ENCODE measurements around the gene MIPOL1. TPM values are rescaled to one million over a fixed set of nuclear protein-coding genes. Genes with fewer than 3 reads are reported as not detected.

Gene MIPOL1
- total and polyA plus RNA-seq, 4 experiments from 2014 or later: 0.25 to 0.98 (median 0.69) TPM

GRCh38 chr14:37251775-37252174, 54.0 kb downstream of the MIPOL1 start:
- H3K36me3 Mint-ChIP-seq: no peaks in the 10 kb centered on the region
- POLR2A ChIA-PET (ENCODE audit: partially characterized antibody): no interaction called here
- H3K4me3 Mint-ChIP-seq: no peak overlapping the region
- H3K4me3 ChIP-seq (ENCODE audit: low read length in 2 of 2): no peak overlapping the region
- no peaks in the 10 kb centered on the region for H3K9me3 ChIP-seq (ENCODE audit: control insufficient read depth in 1 of 2, low read length in 2 of 2)
- CTCF ChIA-PET (ENCODE audit: partially characterized antibody): no interaction called here
- no peaks in the 10 kb centered on the region for H3K27me3 ChIP-seq (ENCODE audit: insufficient read depth, low read length)
- no peak for DNase-seq
- no peaks in the 10 kb centered on the region for H3K36me3 ChIP-seq (ENCODE audit: insufficient read depth, low read length)
- H3K4me1 Mint-ChIP-seq: no peaks in the 10 kb centered on the region
- H3K27ac Mint-ChIP-seq: no peak overlapping the region
- intact Hi-C loops (cut with micrococcal nuclease): no loop called here
- H3K27me3 Mint-ChIP-seq: no peaks in the 10 kb centered on the region
- H3K27ac ChIP-seq (ENCODE audit: low read depth, low read length): no peak overlapping the region
- H3K9me3 Mint-ChIP-seq: no peaks in the 10 kb centered on the region
- H3K4me1 ChIP-seq (ENCODE audit: insufficient read depth, low read length): no peaks in the 10 kb centered on the region

GRCh38 chr14:37252434-37252833, 54.7 kb downstream of the MIPOL1 start:
- Histone ChIP-seq H3K36me3 (ENCODE audit: insufficient read depth, low read length) (no peaks in the 10 kb centered on the region), H3K4me1 (ENCODE audit: insufficient read depth, low read length) (no peaks in the 10 kb centered on the region), H3K27ac (ENCODE audit: low read depth, low read length) (no peak overlapping the region), H3K9me3 (ENCODE audit: control insufficient read depth in 1 of 2, low read length in 2 of 2) (no peaks in the 10 kb centered on the region), H3K27me3 (ENCODE audit: insufficient read depth, low read length) (no peaks in the 10 kb centered on the region), H3K4me3 (ENCODE audit: low read length in 2 of 2) (no peak overlapping the region)
- intact Hi-C loops (cut with micrococcal nuclease): no loop called here
- H3K9me3 Mint-ChIP-seq: no peaks in the 10 kb centered on the region
- no peak for DNase-seq
- ChIA-PET POLR2A (ENCODE audit: partially characterized antibody) (no interaction called here), CTCF (ENCODE audit: partially characterized antibody) (no interaction called here)
- no peaks in the 10 kb centered on the region for H3K4me1 Mint-ChIP-seq
- no peak overlapping the region for H3K4me3 Mint-ChIP-seq
- no peak overlapping the region for H3K27ac Mint-ChIP-seq
- H3K36me3 Mint-ChIP-seq: no peaks in the 10 kb centered on the region
- no peaks in the 10 kb centered on the region for H3K27me3 Mint-ChIP-seq

- Mint-ChIP-seq H3K27me3 (no peaks in the 10 kb centered on the region), H3K36me3 (no peaks in the 10 kb centered on the region), H3K4me3 (no peak overlapping the region), H3K4me1 (no peaks in the 10 kb centered on the region), H3K9me3 (no peaks in the 10 kb centered on the region), H3K27ac (no peak overlapping the region)
- intact Hi-C loops (cut with micrococcal nuclease): no loop called here
- no peak overlapping the region for H3K27ac ChIP-seq (ENCODE audit: low read depth, low read length)
- POLR2A ChIA-PET (ENCODE audit: partially characterized antibody): no interaction called here
- no peaks in the 10 kb centered on the region for H3K9me3 ChIP-seq (ENCODE audit: control insufficient read depth in 1 of 2, low read length in 2 of 2)
- no peaks in the 10 kb centered on the region for H3K27me3 ChIP-seq (ENCODE audit: insufficient read depth, low read length)
- H3K4me3 ChIP-seq (ENCODE audit: low read length in 2 of 2): no peak overlapping the region
- no peak for DNase-seq
- CTCF ChIA-PET (ENCODE audit: partially characterized antibody): interaction anchor here (1.1 to 1.2 kb wide), 2 partner anchors 8 to 20 kb away, joined by 3 read pairs; no protein-coding TSS in a partner anchor
- no peaks in the 10 kb centered on the region for H3K4me1 ChIP-seq (ENCODE audit: insufficient read depth, low read length)
- H3K36me3 ChIP-seq (ENCODE audit: insufficient read depth, low read length): no peaks in the 10 kb centered on the region
Observed at GRCh38 chr14:37253905-37254304, 56.2 kb downstream of the MIPOL1 start.

- Mint-ChIP-seq H3K36me3 (no peaks in the 10 kb centered on the region), H3K4me3 (no peak overlapping the region), H3K27ac (no peak overlapping the region), H3K4me1 (no peaks in the 10 kb centered on the region), H3K27me3 (no peaks in the 10 kb centered on the region), H3K9me3 (no peaks in the 10 kb centered on the region)
- no peak overlapping the region for H3K4me3 ChIP-seq (ENCODE audit: low read length in 2 of 2)
- POLR2A ChIA-PET (ENCODE audit: partially characterized antibody): no interaction called here
- H3K9me3 ChIP-seq (ENCODE audit: control insufficient read depth in 1 of 2, low read length in 2 of 2): no peaks in the 10 kb centered on the region
- H3K4me1 ChIP-seq (ENCODE audit: insufficient read depth, low read length): no peaks in the 10 kb centered on the region
- DNase-seq: no peak
- no peaks in the 10 kb centered on the region for H3K27me3 ChIP-seq (ENCODE audit: insufficient read depth, low read length)
- intact Hi-C loops (cut with micrococcal nuclease): no loop called here
- no peaks in the 10 kb centered on the region for H3K36me3 ChIP-seq (ENCODE audit: insufficient read depth, low read length)
- H3K27ac ChIP-seq (ENCODE audit: low read depth, low read length): no peak overlapping the region
- CTCF ChIA-PET (ENCODE audit: partially characterized antibody): interaction anchor here (1.2 kb wide), 1 partner anchor 9 kb away, joined by 3 read pairs; no protein-coding TSS in a partner anchor
Observed at GRCh38 chr14:37254411-37254947, 56.7 kb downstream of the MIPOL1 start.

- no peak overlapping the region for H3K4me3 Mint-ChIP-seq
- H3K9me3 Mint-ChIP-seq: no peaks in the 10 kb centered on the region
- Histone ChIP-seq H3K36me3 (ENCODE audit: insufficient read depth, low read length) (no peaks in the 10 kb centered on the region), H3K9me3 (ENCODE audit: control insufficient read depth in 1 of 2, low read length in 2 of 2) (no peaks in the 10 kb centered on the region), H3K27me3 (ENCODE audit: insufficient read depth, low read length) (no peaks in the 10 kb centered on the region), H3K4me1 (ENCODE audit: insufficient read depth, low read length) (no peaks in the 10 kb centered on the region), H3K27ac (ENCODE audit: low read depth, low read length) (no peak overlapping the region), H3K4me3 (ENCODE audit: low read length in 2 of 2) (no peak overlapping the region)
- no peak for DNase-seq
- H3K36me3 Mint-ChIP-seq: no peaks in the 10 kb centered on the region
- intact Hi-C loops (cut with micrococcal nuclease): no loop called here
- H3K4me1 Mint-ChIP-seq: no peaks in the 10 kb centered on the region
- ChIA-PET CTCF (ENCODE audit: partially characterized antibody) (interaction anchor here (1.6 kb wide), 1 partner anchor 27 kb away, joined by 8 read pairs; no protein-coding TSS in a partner anchor), POLR2A (ENCODE audit: partially characterized antibody) (no interaction called here)
- no peaks in the 10 kb centered on the region for H3K27me3 Mint-ChIP-seq
- H3K27ac Mint-ChIP-seq: no peak overlapping the region
Observed at GRCh38 chr14:37257501-37258070, 59.8 kb downstream of the MIPOL1 start.

- H3K27me3 Mint-ChIP-seq: peaks cover 0 to 2% of the 10 kb centered on the region in 2 donors
- H3K36me3 Mint-ChIP-seq: no peaks in the 10 kb centered on the region
- intact Hi-C loops (cut with micrococcal nuclease): no loop called here
- H3K4me1 ChIP-seq (ENCODE audit: insufficient read depth, low read length): no peaks in the 10 kb centered on the region
- no peak overlapping the region for H3K4me3 ChIP-seq (ENCODE audit: low read length in 2 of 2)
- ChIA-PET CTCF (ENCODE audit: partially characterized antibody) (no interaction called here), POLR2A (ENCODE audit: partially characterized antibody) (no interaction called here)
- H3K27ac ChIP-seq (ENCODE audit: low read depth, low read length): no peak overlapping the region
- H3K27me3 ChIP-seq (ENCODE audit: insufficient read depth, low read length): no peaks in the 10 kb centered on the region
- no peaks in the 10 kb centered on the region for H3K36me3 ChIP-seq (ENCODE audit: insufficient read depth, low read length)
- no peak overlapping the region for H3K4me3 Mint-ChIP-seq
- no peak overlapping the region for H3K27ac Mint-ChIP-seq
- H3K4me1 Mint-ChIP-seq: peaks cover 0 to 2% (median 0%) of the 10 kb centered on the region in 4 donors
- no peak for DNase-seq
- peaks cover 0 to 7% (median 0%) of the 10 kb centered on the region in 8 donors for H3K9me3 Mint-ChIP-seq
- H3K9me3 ChIP-seq (ENCODE audit: control insufficient read depth in 1 of 2, low read length in 2 of 2): no peaks in the 10 kb centered on the region
Observed at GRCh38 chr14:37262649-37263048, 64.9 kb downstream of the MIPOL1 start.

GRCh38 chr14:37263656-37264236, 66.0 kb downstream of the MIPOL1 start:
- H3K27me3 Mint-ChIP-seq: peaks cover 0 to 2% of the 10 kb centered on the region in 2 donors
- DNase-seq: no peak
- Histone ChIP-seq H3K36me3 (ENCODE audit: insufficient read depth, low read length) (no peaks in the 10 kb centered on the region), H3K4me1 (ENCODE audit: insufficient read depth, low read length) (no peaks in the 10 kb centered on the region), H3K9me3 (ENCODE audit: control insufficient read depth in 1 of 2, low read length in 2 of 2) (no peaks in the 10 kb centered on the region), H3K4me3 (ENCODE audit: low read length in 2 of 2) (no peak overlapping the region), H3K27ac (ENCODE audit: low read depth, low read length) (no peak overlapping the region), H3K27me3 (ENCODE audit: insufficient read depth, low read length) (no peaks in the 10 kb centered on the region)
- H3K9me3 Mint-ChIP-seq: peaks cover 0 to 7% (median 0%) of the 10 kb centered on the region in 8 donors
- ChIA-PET POLR2A (ENCODE audit: partially characterized antibody) (no interaction called here), CTCF (ENCODE audit: partially characterized antibody) (no interaction called here)
- H3K4me3 Mint-ChIP-seq: no peak overlapping the region
- H3K4me1 Mint-ChIP-seq: peaks cover 0 to 2% (median 0%) of the 10 kb centered on the region in 4 donors
- H3K36me3 Mint-ChIP-seq: no peaks in the 10 kb centered on the region
- H3K27ac Mint-ChIP-seq: no peak overlapping the region
- intact Hi-C loops (cut with micrococcal nuclease): no loop called here

All from CD4-positive, alpha-beta memory T cell (primary cell).